ENCODE results near the gene HOOK1.

HOOK1 gene

DNA sequence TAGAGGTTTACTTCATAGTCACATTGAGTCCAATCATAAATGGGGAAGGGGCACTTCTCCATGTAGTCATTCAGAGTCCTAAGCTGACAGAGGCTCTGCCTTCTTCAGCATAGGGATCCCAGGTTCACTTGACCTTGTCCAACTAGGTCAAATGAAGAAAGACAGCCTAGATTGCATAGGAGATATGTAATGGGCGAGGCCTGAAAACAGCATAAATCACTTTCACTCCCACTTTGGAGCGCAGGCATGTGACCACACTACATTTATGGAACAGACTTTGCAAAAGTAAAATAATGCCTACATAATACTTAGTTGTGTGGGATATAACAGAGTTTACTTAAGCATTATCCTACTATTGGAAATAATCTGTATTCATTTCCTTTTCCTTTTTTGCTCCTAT lies 51.7 kb downstream of the HOOK1 start:
- TF ChIP-seq CTCF (conservative IDR thresholded peaks at IDR 0.05) (no peak), ZFX (IDR thresholded peaks at IDR 0.05) (no peak)

GRCh38 chr1:59871746-59872145 lies 57.0 kb downstream of the HOOK1 start:
- TF ChIP-seq ZFX (IDR thresholded peaks at IDR 0.05) (no peak), CTCF (conservative IDR thresholded peaks at IDR 0.05) (no peak)
- H3K27ac ChIP-seq, result no peak overlapping the region

More for the DNA sequence above, 51.7 kb downstream of the HOOK1 start:
- no peak overlapping the region for H3K27ac ChIP-seq

DNA sequence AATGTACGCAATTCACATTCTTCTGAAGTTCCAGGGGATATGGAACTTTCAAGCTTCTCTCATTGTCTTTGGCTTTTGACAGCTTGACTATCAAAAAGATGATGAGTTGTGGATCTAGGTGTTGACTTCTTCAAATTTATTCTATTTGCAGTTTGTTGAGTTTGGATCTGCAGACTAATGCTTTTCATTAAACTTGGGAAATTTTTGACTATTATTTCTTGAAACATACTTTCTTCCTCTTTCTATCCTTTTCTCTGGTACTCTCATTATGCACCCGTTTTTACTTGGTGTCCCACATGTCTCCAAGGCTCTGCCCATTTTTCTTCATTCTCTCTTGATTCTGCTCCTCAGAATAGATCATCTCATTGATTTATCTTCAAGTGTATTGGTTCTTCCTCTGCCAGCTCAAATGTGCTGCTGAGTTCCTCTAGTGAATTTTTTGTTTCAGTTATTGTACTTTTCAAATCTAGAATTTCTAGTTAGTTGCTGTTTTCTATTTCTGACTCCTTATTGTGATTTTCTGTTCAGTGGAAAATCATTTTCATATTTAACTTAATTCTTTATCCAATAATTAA lies 62.4 kb downstream of the HOOK1 start:
- H3K27ac ChIP-seq, result no peak overlapping the region
- TF ChIP-seq CTCF (conservative IDR thresholded peaks at IDR 0.05), result no peak
- TF ChIP-seq ZFX (IDR thresholded peaks at IDR 0.05), result no peak

DNA sequence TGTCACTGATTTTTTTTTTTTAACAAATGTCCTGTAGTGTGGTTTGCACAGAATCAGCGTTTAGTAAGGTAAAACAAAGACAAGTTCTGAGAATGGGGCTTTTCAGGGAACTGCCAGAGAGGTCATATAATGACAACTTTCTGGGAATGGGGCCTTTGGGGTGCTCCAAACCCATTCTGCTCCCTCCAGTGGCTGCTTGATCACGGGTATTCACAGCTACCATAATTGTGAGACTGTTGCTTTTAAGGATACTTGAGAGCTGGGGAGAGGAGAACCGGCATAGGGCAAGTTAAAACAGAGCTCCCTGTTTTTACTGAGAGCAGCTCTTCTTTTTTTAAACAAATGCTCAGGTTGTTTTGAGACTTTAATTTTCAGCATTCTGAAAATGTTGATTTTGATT lies 63.6 kb downstream of the HOOK1 start:
- TF ChIP-seq ZFX (IDR thresholded peaks at IDR 0.05), result no peak
- TF ChIP-seq CTCF (conservative IDR thresholded peaks at IDR 0.05), result no peak
- H3K27ac ChIP-seq, result no peak overlapping the region

DNA sequence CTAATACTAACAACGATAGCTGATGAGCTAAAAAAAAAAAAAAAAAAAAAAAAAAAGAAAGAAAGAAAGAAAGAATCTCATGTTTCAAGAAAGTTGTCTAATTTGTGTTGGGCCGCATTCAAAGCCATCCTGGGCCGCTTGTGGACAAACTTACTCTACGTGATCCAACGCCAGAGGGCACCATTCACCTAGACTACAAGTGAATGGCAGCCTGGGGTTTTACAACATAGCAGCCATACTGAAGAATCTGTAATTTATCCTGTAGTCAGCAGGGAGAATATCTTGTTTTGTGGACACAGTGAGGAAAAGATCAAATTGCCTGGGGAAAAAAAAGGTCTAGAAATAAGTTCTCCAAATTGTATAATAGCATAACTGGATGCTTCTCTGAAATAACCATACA lies 64.8 kb downstream of the HOOK1 start:
- TF ChIP-seq ZFX (IDR thresholded peaks at IDR 0.05), result no peak
- peak; percentile 86 for TF ChIP-seq CTCF (conservative IDR thresholded peaks at IDR 0.05)
- no peak overlapping the region for H3K27ac ChIP-seq

GRCh38 chr1:59879996-59880505 lies 65.3 kb downstream of the HOOK1 start:
- H3K27ac ChIP-seq, result no peak overlapping the region
- TF ChIP-seq CTCF (conservative IDR thresholded peaks at IDR 0.05) (no peak), ZFX (IDR thresholded peaks at IDR 0.05) (no peak)

DNA sequence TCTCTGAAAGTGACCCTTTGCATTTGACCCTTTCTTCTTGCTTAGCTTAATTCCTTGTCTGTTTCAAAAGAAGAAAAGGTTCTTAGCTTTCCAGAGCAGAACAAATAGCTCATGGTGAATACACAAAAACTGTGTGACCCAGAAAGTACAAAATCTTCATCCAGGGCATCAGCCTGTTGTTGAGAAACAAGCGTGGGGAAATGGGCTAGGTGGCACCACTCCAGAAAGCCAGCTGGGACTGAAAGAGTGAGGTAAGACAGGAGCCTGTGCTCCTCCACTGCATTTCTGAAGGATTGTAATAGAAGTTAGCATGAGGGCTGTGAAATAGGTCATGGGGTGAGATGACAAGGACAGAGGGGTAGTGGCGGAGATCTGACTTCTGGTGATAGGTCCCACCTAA lies 66.0 kb downstream of the HOOK1 start:
- no peak for TF ChIP-seq CTCF (conservative IDR thresholded peaks at IDR 0.05)
- TF ChIP-seq ZFX (IDR thresholded peaks at IDR 0.05), result no peak

More for the DNA sequence above, 66.0 kb downstream of the HOOK1 start:
- no peak overlapping the region for H3K27ac ChIP-seq

Measured in C4-2B (cell line).